Fibroblast of mammary gland (primary cell): ENCODE measurements around the gene RASGRP2.

Experiments
- DNase-seq: peaks from one replicate; pipeline ENCODE4 v3.0.0-alpha.2; 2010; ENCODE audit warnings: low read depth
- H3K4me3 ChIP-seq: 2 replicates; pipeline ENCODE4 v1.5.1; 2011; ENCODE audit warnings: low read depth, mild to moderate bottlenecking, low read length, moderate library complexity; ENCODE audit not compliant: control insufficient read depth
- TF ChIP-seq, protein P1 (sequence below): conservative IDR thresholded peaks from 2 replicates; pipeline ENCODE4 v1.5.1; 2011; ENCODE audit warnings: low read depth, low read length, inconsistent platforms; ENCODE audit not compliant: control insufficient read depth, insufficient read depth

RASGRP2 gene

DNA sequence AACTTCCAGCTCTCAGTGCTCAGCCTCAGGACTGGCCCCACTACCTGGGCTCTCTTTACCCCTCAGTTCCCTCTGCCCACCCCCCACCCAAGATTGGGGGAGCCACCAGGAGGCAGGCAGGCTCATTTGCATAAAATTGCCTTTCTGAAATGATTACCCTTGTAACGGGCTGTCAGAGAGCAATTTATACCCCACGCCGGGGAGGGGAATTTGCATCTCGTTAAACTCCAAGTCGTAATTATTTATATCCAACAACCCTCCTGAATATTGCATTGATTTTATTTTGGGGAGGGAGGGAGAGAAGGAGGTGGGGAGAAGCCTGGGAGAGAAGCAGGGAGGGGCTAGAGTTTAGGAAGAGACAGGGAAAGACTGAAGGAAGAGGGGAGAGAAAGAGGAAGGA, 29.3 kb downstream of the RASGRP2 start:
- DNase-seq, result no peak
- TF ChIP-seq, protein P1, sequence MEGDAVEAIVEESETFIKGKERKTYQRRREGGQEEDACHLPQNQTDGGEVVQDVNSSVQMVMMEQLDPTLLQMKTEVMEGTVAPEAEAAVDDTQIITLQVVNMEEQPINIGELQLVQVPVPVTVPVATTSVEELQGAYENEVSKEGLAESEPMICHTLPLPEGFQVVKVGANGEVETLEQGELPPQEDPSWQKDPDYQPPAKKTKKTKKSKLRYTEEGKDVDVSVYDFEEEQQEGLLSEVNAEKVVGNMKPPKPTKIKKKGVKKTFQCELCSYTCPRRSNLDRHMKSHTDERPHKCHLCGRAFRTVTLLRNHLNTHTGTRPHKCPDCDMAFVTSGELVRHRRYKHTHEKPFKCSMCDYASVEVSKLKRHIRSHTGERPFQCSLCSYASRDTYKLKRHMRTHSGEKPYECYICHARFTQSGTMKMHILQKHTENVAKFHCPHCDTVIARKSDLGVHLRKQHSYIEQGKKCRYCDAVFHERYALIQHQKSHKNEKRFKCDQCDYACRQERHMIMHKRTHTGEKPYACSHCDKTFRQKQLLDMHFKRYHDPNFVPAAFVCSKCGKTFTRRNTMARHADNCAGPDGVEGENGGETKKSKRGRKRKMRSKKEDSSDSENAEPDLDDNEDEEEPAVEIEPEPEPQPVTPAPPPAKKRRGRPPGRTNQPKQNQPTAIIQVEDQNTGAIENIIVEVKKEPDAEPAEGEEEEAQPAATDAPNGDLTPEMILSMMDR, result no peak
- H3K4me3 ChIP-seq, result no peak overlapping the region

GRCh38 chr11:64713781-64714363, 30.1 kb downstream of the RASGRP2 start:
- DNase-seq, result no peak
- H3K4me3 ChIP-seq, result no peak overlapping the region
- TF ChIP-seq, protein P1, result no peak

GRCh38 chr11:64713016-64713707, 30.8 kb downstream of the RASGRP2 start:
- H3K4me3 ChIP-seq, result no peak overlapping the region
- peak; percentile 21 for DNase-seq
- TF ChIP-seq, protein P1, result no peak

- no peak overlapping the region for H3K4me3 ChIP-seq
- TF ChIP-seq, protein P1, result no peak
- DNase-seq, result no peak
Observed at GRCh38 chr11:64712430-64713015, 31.4 kb downstream of the RASGRP2 start.

DNA sequence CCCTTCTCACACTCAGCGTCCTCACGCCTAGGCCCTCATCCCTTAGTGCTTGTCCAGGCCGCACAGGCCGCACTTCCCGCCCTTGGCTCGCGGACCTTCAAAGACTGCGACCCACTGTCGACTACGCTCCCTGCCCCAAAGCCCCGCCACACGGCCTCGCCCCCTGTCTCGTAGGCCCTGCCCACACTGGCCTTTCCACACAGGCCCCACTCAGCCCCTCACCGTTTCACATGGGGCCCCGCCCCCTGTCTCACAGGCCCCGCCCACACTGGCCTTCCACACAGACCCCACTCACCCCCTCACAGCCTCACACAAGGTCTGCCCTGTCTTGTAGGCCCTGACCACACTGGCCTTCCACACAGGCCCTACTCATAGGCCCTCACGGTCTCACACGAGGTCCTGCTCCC, 32.0 kb downstream of the RASGRP2 start:
- no peak overlapping the region for H3K4me3 ChIP-seq
- no peak for DNase-seq
- TF ChIP-seq, protein P1, result no peak

DNA sequence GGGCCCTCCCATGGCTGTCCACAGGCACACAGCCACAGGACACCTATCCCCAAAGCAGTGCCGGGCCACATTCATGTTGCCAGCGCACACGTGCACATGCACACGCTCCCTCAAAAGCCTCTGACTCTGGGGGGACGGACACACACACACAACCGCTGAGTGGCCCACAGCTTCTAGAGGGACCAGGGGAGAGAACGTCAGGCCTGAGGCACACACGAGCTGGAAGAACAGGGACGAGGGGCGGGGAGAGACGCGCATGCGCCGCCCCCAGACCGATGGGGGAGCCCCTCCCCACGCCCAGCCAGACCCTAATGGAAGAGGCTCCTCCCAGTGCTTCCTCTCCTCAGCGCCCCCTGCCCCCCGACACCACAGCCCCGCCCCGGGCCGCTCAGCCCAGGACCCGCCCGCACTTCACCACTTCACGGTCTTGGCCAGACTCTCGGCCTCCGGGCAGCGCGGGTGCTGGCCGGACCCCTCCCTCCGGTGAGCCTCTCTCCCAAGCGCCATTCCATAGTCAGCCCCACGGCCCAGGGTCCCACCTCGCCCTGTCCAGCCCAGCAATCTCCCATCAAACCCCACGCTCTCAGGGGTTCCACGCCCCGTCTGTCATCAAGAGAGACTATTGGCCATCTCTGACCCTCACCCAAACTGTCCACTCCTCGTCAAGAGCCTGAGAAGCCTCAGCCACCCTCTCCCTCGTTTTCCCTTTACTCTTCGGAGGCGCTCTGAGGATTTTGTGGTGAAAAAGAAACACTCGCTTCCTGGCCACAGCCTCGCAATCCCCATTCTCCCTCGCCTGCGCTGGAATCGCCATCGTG, 32.6 kb downstream of the RASGRP2 start:
- TF ChIP-seq, protein P1, result no peak
- no peak overlapping the region for H3K4me3 ChIP-seq
- no peak for DNase-seq
